Coronary artery (tissue), 2 donors: ENCODE data around the gene ADORA1.

Source experiments
- DNase-seq: peaks from one replicate; pipeline ENCODE4 v3.0.0-alpha.2; 2017; ENCODE audit warnings: low spot score
- H3K27ac ChIP-seq, 2 donors: fragments of 200-600 bp; sonication (generic); one replicate each; pipeline ENCODE4 v1.5.1; 2016 to 2019
- H3K4me3 ChIP-seq: fragments of 200-600 bp; sonication (generic); 2 replicates; pipeline ENCODE4 v1.5.1; 2016; ENCODE audit warnings: mild to moderate bottlenecking, moderate library complexity
- TF ChIP-seq, protein P1 (sequence below): fragments of 200-600 bp; sonication (generic); IDR thresholded peaks from one replicate; pipeline ENCODE4 v1.5.1; 2019; ENCODE audit warnings: antibody characterized with exemption

The ADORA1 gene

DNA sequence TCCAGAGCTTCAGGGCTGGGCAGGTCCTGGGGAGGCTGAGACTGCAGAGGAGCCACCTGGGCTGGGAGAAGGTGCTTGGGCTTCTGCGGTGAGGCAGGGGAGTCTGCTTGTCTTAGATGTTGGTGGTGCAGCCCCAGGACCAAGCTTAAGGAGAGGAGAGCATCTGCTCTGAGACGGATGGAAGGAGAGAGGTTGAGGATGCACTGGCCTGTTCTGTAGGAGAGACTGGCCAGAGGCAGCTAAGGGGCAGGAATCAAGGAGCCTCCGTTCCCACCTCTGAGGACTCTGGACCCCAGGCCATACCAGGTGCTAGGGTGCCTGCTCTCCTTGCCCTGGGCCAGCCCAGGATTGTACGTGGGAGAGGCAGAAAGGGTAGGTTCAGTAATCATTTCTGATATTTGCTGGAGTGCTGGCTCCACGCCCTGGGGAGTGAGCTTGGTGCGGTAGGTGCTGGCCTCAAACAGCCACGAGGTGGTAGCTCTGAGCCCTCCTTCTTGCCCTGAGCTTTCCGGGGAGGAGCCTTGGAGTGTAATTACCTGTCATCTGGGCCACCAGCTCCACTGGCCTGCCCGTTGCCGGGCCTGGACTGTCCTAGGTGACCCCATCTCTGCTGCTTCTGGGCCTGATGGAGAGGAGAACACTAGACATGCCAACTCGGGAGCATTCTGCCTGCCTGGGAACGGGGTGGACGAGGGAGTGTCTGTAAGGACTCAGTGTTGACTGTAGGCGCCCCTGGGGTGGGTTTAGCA lies 38.8 kb downstream of the ADORA1 start:
- Histone ChIP-seq H3K27ac (no peak overlapping the region), H3K4me3 (no peak overlapping the region)
- TF ChIP-seq, protein P1, sequence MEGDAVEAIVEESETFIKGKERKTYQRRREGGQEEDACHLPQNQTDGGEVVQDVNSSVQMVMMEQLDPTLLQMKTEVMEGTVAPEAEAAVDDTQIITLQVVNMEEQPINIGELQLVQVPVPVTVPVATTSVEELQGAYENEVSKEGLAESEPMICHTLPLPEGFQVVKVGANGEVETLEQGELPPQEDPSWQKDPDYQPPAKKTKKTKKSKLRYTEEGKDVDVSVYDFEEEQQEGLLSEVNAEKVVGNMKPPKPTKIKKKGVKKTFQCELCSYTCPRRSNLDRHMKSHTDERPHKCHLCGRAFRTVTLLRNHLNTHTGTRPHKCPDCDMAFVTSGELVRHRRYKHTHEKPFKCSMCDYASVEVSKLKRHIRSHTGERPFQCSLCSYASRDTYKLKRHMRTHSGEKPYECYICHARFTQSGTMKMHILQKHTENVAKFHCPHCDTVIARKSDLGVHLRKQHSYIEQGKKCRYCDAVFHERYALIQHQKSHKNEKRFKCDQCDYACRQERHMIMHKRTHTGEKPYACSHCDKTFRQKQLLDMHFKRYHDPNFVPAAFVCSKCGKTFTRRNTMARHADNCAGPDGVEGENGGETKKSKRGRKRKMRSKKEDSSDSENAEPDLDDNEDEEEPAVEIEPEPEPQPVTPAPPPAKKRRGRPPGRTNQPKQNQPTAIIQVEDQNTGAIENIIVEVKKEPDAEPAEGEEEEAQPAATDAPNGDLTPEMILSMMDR = no peak
- no peak for DNase-seq

DNA sequence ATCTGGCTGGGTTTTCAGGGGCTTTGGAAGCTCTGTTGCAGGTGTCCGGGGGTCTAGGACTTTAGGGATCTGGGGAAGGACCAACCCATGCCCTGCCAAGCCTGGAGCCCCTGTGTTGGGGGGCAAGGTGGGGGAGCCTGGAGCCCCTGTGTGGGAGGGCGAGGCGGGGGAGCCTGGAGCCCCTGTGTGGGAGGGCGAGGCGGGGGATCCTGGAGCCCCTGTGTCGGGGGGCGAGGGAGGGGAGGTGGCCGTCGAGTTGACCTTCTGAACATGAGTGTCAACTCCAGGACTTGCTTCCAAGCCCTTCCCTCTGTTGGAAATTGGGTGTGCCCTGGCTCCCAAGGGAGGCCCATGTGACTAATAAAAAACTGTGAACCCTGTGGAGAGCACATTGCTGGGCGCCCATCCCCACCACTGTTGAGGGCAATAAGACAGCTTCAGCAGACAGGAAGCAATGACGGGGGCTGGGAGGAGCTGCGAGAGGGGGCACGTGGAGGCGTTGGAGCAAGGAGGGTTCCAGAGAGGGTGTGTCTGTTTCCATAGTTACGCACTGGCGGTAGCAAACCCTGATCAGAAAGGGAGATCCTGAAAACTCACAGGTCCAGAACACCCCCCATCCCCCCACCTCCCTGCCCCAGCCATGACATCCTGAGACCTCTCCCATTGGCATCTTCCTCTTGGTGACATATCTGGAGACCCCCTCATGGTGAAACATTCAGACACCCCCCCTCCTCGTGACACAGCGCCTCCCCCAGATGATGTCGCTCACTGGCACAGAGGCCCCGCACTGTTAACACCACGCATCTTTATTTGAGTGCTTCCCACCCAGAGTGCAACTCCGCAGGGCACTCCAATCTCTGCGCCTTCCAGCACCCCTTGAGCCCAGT lies 39.7 kb downstream of the ADORA1 start:
- no peak for DNase-seq
- Histone ChIP-seq H3K27ac (no peak overlapping the region), H3K4me3 (no peak overlapping the region)
- TF ChIP-seq, protein P1 = no peak

DNA sequence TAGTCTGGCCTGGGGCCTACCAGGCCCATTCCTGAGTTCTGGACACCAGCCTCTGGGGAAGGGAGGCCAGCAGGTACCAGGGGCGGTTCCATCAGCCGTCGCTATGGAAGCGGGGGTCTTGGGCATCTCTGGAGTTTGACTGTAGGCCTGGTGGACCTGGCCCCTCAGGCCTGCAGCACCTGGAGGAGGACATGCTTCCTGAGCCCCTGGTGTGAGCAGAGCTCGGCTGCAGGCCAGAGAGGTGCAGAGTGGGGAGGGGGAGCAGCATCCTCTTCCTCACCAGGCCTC lies 40.3 kb downstream of the ADORA1 start:
- Histone ChIP-seq H3K4me3 (no peak overlapping the region), H3K27ac (no peak overlapping the region)
- no peak for DNase-seq
- TF ChIP-seq, protein P1 = no peak

DNA sequence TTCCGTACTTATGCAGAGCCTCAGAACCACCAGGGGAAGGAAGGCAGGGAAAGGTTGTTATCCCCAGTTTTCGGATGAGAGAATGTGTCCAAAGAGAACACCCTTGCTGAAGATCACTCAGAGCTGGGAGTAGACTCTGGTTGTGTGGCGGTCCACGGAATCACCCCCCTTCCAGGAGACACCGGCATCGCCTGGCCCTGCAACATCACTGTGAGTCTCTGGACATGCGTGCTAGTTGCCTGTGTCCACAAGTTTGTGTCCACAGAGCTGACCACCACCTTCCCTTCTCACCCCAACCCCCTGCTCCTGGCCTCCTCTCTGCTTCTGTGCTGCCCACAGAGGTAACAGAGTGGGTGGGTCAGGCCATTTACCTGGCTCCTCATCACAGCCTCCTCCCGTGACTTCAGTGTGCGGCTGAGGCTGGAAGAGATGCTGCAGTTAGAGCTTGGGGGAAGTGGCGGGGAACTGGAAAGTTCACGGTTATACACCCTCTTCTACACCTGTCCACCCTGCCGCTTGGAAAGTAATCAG lies 40.8 kb downstream of the ADORA1 start:
- TF ChIP-seq, protein P1 = no peak
- Histone ChIP-seq H3K4me3 (no peak overlapping the region), H3K27ac (no peak overlapping the region)
- DNase-seq = no peak

DNA sequence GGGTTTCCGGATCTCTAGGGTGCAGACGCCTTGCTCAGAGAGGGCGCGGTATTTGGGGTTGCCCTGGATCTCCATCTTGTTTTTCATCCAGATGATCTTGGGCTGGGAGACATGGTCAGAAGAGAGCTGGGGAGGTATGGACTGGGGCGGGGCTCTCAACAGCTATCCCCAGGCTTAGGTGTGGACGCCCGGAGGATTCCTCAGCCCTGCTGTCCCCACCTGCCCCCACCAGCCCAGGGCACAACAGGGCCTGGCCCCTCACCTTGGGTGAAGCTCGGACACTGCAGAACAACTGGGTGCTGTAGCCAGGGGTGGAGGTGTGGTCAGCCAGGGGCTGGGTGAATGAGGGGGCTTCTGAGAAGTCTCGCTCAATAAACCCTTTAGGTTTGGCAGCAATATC lies 41.5 kb downstream of the ADORA1 start:
- no peak for DNase-seq
- TF ChIP-seq, protein P1 = no peak
- H3K27ac ChIP-seq = no peak overlapping the region
- H3K4me3 ChIP-seq = no peak overlapping the region

DNA sequence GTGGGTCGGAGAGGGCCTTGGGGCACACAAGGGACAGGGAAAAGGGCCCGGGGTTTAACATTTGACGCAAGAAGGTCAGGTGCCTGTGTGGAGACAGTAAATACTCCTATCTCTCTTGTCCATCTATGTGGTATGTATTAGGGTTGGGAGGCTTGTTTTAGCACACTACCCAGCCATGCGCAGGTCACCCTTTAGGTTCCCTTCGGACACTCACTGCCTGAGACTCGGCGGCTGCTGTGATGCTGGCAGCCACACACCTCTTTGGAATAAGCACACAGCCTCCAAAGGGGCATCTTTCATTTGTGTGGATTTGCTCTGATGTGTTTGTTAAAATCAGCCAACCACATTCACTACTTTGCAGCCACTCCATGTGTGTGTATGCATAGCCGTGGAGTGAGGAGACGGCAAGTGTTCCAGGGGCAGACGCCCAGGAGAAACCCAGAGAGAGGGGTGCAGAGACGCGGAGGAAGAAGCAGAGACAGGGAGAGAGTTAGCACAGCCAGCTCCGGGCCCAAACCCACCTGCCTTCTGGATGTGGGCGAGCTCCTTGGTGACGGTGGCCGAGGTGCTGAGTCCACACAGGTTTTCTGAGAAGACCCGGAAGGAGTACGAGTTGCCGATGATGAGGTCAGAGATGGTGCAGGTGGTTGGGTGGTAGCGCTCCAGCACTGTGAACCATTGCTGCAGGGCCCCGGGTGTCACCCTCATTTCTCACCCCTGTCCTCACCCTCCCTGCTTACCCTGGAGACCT lies 42.4 kb downstream of the ADORA1 start:
- H3K27ac ChIP-seq = no peak overlapping the region
- H3K4me3 ChIP-seq = no peak overlapping the region
- no peak for DNase-seq
- TF ChIP-seq, protein P1 = no peak
